Stimulated activated CD4-positive, alpha-beta T cell treated with anti-CD3 and anti-CD28 coated beads, Interleukin-4, amount 100 ng/mL, for 48 hours (primary cell): ENCODE data around the gene COG2.
"Not testable (repeated sequence)": the region's sequence is repeated elsewhere in the genome, so short reads cannot be mapped to it uniquely, and the experiment has no call there.

ENCODE experiments used
- DNase-seq, 2 donors: peaks; one replicate each; pipeline ENCODE4 v3.0.0-alpha.2; 2020; ENCODE audit warnings: low read depth in 2 of 2

COG2 gene

DNA sequence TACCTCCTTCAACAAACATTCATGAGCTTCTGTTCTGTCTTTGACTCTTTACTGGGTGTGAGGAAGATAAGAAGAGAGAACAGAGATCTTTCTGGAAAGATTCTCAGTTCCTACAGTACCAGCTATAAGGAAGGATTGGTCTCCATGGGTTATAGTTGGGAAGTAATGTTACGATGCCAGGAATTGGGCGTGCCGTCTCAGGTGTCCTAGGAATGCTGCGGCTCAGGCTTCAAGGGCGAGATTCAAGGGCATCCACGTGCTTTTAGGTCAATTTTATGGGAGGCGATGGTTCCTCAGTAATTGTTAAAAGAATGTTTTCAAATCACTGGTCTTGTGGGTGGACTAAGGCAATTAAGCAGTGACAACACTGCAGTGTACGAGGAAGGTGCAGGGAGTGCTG is 27.3 kb downstream of the COG2 start:
- no peak for DNase-seq

DNA sequence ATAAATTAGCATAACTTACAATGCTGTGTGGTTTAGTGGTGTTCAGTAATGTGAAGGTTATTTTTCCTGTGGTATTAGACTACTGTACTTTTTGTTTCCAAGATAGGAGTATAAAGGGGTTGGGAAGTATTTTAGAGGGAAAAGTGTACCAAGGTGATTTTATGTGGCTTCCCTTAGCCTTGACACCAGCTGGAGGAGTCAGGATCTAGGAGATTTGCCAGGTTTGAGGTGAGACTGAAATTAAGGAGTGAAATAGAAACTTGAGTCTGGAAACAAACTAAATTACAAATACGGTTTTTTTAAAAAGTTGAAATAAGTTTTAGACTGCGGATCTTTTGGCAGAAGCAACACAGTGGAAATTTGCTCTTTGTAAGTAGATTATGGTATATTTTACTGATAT is 32.3 kb downstream of the COG2 start:
- no peak for DNase-seq

DNA sequence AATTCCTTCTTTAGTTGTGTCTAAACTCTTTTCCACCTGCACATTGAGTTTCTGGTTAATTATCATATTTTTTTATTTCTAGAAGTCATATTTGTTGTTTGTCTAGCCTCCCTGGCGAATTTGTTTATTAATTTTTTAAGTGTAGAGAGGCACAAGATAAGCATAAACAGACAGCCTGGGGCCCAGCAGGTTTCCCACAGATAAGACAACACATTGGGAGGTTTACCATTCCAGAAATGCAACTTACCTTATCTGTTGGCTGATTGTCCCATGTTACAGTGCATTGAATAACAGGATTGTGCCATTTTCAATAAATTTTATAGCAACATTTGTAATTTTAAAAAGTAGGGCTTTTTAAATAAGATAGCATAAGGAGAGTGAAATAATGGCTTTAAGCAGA is 34.9 kb downstream of the COG2 start:
- DNase-seq: no peak

DNA sequence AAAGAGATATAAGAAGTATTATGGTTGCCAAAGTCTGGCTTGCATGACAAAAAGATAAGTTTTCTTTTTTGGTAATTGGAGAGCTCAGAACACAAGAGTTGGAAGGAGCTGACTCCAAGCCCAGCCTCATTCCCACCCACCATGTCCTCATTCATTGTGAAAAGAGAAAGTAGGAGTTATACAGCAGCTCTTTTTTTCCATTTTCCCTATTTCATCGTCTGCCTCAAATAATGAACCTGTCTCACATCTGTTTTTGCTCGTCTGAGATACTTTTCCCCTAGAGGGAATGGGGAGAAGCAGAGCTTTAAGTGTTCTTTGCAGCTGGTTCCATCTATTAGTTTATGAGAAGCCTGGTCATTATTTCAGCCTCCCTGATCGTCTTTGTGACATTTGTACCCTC is 36.9 kb downstream of the COG2 start:
- no peak for DNase-seq

DNA sequence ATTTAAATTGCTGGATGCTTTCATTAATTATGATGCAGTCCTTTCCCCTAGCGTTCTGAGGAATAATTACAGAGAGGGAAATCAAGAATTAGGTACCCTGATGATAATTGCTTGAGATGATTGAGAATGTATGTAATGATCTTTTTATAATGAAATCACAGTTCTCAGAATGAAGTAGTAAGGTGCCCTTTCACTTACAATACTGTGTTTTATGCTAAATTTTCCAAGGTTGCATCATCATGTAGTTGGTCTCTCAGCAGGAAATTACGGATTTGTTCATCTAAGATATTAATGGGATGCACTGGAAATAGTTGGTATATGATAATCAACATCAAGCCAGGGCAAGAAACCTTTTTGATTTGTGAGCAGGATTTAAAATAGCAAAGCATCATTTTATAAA is 37.5 kb downstream of the COG2 start:
- no peak for DNase-seq

DNA sequence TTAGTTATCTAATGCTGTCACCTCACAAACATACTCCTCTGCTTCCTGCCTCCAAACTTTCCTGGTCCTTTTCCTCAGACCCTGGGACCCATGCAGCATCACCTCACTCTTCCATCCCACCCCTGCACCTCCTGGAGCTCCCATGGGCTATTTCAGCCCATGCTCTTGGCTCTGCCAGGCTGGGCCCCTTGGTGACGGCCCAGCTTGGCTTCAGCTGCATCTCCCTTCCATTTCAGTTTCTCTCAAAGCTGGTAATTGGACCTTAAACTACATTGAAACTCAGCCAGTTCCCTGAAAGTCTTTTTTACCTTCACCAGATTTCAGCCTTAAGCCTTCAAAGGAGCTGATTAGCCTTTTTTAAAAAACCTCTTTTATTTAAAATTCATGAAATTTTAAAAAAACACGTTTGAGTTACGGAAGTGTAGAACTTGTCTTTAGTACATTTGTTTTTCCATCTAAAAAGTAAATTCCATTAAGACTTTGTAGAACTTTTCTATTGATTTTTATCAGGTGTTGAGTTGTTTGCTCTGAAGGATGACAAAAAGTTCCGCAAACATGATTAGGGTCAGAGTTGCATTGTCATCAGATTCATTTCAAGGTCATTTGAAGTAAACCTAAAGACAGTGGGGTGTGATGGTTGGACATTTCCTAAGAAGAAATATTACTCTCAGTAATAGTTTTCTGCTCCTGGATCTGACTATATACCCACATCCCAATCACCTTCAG is 38.2 kb downstream of the COG2 start:
- no peak for DNase-seq

DNA sequence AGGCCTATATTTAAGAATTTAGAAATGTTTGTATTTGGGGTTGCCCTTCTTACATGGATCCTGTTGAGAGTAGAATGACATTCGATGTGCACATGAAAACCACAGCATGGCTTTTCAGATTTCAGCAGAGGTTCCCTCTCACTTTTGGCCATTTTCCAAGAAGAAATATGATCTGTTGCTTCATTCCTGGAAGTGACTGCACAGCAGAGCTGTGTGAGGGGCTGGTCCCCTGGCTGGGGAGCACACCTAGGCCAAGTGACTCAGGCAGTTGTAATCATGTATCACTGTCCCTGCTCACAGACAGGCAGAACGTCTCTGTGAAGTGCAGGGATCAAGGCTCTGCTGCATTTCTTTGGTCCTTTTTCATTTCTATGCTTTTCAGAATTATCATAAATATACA is 39.3 kb downstream of the COG2 start:
- no peak for DNase-seq

DNA sequence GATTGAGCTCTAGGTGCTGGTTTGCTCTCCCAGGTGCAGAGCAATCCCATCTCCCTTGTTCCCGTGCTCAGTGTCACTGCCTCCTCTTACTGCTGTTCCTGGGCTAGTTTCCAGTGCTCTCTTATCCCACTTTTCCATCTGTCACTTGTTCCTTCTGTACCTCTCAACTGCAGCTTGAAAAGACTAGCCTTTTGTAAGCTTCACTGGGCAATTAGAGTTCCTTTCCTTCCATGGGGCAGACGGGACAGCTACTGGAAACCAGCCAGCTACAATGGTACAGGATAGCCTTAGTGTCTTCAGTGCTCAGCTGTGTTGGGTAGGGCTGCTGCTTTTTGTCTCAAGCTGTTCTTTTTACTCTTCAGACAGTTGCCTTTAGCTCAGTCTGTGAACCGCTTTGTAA is 40.0 kb downstream of the COG2 start:
- no peak for DNase-seq

DNA sequence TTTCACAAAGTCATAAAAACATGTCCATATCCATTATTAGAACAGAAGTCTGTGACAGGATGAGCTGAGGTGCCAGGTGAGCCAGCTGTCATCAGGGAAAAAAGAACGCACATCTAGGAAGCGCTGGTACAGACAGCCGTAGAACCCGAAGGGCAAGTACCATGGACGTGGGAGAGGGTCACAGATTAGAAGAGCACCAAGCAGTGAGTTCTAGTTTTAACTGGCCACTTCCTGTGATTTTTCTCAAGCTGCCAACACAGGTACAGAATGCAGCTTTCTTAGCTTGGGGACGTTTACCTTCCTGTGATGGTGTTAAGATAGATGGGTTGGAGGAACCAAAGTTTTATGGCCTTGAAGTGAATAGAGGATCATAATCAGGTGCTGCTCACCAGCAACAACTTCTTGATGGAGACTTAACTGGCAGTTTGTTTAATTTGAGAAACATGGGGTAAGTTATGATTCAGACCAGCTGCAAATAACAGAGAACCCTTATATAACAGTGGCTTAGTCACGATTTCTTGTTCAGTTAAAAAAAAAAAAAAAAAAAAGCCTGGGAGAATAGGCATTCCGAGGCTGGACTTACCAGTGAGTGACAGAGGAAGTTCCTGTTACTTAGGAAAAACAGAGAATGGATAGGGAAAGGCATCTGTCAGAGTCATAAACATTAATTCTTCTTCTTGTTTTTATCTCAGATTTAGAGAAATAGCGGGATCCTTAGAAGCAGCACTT is 40.8 kb downstream of the COG2 start:
- DNase-seq: no peak

DNA sequence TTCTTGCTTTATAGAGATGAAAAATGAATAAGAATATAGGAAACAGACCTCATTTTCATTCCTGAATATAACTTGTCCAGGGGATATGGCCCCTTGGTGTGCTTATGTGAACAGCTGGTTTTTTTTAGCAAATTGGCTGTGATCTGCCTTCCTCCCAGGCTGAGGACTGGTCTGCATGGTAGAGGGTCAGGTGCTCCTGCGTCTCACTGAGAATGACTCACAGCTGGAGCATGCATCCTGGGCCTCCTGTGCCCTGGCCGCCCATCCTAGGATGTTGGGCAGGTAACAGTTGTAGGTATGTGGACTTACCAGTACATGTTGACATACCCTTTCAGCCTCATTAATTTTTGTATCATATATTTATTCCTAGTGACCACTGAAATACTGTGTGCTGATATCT is 41.9 kb downstream of the COG2 start:
- DNase-seq: no peak

DNA sequence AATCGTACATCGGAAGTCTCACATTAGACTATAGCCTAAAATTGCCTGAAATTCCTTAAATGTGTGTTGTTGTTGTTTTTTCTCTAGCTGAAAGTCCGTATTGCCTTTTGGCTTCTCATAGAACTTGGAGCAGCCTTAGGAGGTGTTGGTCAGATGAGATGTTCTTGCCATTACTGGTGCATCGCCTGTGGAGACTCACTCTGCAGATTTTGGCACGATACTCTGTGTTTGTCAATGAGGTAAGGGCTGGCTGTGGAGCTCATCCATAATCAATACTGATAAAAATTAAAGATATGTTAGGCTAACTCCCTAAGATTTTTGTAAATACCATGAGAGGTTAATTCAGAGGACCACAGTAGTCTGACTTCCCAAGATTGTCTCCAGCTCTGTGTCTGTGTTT is 42.7 kb downstream of the COG2 start:
- DNase-seq: no peak

DNA sequence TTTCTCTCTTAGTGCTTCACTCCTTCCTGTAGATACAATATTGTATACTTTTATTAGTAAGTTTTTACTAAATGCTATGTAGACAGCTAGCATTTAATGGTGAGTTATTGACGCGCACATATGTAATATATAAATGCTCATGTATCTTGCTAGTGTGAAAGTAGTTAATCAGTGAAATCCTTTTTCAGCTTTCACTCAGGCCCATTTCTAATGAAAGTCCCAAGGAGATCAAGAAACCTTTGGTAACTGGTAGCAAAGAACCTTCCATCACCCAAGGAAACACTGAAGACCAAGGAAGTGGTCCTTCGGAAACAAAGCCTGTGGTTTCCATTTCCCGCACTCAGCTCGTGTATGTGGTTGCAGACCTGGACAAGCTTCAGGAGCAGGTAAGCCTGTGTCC is 44.5 kb downstream of the COG2 start:
- DNase-seq: no peak

DNA sequence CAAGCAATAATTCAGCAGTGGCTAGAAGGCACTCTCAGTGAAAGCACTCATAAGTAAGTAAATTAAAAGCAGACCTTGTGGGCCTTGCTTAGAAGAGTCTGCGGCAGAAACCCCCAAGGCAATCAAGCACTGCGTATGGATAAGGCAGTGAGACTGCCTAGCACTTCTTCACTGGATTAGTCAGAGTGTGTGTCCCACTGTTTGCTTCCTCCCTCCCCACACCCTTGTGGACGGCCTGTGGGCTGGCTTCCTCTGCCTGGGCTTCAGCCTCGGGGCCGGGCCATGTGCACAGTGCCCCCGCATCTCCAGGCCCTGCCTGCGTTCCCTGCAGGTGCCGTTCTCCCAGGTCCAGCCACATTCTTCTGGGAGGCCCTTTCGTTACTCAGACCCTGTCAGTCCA is 47.8 kb downstream of the COG2 start:
- no peak for DNase-seq

DNA sequence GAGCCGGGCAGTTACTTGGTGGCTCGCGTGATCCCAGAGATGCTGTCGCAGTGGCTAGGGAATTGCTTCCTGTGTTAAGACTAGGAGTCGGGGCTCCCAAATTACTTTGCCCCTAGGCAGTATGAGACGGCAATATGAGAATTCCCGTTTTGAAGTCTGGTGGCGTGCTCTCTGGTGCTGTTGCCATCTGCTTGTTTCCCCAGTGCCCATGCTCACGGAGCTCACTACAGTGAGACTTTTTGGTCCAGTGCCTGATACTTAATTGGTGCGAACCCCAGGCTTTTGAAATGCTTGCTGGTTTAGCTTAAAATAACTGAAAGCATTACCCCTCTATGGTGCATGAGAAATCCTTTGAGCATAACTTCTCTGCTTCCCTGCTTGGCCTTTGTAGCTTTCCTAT is 49.3 kb downstream of the COG2 start:
- no peak for DNase-seq

DNA sequence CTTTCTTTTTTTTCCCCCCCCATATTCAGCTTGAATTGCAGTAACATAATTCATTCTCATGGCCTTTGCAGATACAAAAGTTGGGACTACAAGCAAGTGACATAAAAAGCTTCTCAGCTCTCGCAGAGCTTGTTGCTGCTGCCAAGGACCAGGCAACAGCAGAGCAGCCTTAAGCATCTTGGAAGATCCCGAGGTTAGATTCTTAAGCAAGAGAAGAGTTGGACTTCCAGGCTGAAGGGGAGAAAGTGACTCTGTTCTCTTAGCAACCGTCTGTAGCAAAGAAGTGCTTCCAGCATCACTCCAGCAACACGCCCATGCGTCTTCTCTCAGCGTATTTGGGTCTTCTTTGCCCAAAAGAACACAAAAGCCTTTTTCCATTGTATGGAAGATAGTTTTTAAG is 50.9 kb downstream of the COG2 start:
- no peak for DNase-seq

DNA sequence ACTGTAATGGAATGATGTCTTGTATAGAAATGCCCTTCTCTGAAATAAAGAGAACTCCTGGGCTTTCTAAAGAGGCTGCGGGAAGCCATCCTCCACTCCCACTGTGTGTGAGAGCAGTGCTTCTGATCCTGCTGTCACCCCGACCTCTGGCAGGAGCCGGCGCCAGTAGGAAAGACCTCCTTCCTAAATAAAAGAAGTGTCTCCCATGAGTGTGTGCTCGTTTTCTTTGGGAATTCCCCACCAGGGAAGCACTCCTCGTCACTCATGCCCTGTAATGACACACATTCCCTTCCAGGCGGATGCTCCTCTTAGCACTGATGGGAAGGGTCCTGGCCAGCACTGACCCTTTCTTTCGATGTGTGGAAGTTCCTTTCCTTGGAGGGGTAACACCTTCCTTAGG is 51.5 kb downstream of the COG2 start:
- no peak for DNase-seq

DNA sequence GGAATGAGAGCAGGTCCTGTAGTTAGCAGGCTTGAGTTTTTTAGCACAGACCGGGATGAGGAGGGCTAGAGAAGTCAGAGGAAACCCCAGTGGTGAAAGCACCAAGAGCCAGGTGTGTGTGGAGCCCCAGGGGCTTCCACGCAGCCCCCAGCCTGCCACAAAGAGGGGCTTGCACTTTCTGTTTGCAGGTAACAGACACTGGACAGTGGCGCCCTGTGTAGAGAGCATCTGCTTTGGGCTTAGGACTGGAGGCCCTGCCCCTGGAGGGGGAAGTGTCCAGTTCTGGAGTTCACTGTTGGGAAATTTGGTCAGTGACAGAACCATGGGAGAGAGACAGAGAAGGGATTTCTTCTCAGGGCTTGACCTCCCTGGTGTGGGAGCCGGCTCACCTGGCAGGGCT is 52.2 kb downstream of the COG2 start:
- no peak for DNase-seq

DNA sequence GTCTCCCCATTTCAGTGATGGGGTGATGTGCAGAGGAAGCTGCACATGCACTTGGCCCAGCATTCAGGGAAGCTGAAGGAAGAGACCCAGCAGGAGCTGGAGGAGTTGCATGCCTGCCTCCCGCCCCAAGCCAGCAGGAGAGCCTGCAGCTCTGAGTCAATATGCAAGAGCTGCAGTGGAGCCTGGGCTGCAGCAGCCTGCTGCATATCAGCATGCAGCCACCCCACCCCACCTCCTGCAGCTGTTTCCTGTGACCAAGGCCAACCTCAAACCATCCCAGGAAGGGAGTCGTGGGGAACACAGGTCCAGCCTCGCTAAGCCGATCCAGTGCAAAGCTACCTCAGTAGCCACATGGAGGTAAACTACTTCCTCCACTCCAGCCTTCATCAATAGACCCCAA is 52.7 kb downstream of the COG2 start:
- no peak for DNase-seq

DNA sequence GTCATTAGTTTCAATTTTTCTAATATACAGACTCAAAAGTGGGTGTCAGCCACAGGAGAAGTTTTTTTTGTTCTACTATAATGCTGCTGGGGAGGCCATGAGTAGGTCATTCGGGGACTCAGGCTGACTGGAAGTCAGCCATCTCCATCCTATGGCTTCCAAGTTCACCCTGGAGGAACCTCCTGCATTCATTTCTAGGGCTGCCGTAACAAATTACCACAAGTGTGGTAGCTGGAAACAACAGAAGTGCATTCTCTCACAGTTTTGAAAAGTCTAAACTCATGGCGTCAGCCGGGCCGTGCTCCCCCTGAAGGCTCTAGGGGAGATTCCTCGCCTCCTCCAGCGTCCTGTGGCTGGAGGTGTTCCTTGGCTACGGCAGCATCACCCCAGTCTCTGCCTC is 53.9 kb downstream of the COG2 start:
- no peak for DNase-seq

DNA sequence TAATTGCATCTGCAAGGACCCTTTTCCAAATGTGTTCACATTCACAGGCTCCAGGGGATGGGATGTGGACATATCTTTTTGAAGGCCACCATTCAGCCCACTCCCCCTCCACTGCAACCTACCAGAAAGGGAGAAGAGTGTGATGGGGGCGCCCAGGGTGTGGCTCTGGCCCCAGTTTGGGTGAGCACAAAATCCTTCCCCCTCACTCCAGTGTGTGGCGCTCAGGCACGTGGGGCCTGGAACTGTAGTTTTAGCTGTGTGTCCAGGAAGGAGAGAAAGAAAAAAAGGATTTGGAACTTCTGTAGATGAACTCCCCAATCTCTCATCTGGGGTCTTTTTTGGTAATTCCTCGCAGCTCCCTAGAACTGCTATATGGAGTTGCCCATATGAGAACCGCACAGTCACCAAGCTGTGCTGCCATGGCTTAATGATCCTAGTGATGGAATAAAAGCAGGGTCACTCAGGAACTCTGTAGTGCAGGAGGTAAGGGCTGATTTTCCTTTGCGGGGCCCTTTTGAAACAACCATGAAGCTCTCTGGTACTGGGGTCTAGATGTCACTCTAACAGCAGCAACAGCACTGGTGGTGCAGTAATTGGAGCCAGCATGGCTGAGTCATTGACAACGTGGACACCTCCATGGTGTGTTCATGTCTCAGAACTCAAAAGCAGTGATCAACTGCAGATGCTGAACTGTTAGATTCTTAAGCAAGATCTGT is 54.6 kb downstream of the COG2 start:
- no peak for DNase-seq

DNA sequence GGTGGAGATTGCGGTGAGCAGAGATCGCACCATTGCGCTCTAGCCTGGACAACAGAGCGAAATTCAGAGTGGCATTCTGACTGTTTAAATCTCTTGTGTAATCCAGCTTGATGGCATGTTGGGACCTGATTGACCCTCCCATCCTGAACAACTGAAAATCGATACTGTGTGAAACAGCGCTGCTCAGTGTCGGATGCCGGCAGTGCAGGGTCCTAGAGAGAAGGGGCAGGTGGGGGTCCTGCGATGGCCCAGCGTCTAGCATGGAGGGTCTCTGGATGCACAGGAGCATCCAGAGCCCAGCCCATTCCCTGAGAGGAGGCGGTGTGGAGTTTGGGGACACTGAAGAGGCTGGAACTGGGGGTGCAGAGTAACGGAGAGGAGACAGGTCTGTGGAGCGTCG is 55.8 kb downstream of the COG2 start:
- no peak for DNase-seq

DNA sequence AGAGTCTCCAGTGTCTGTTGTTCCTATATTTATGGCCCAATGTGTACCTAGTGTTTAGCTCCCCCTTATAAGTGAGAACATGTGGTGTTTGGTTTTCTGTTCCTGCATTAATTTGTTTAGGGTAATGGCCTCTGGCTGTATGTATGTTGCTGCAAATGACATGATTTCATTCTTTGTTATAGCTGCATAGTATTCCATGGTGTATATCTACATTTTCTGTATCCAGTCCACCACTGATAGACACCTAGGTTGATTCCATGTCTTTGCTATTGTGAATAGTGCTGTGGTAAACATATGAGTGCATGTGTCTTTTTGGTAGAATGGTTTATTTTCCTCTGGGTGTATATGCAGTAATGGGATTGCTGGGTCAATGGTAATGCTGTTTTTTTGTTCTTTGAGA is 56.7 kb downstream of the COG2 start:
- not testable (repeated sequence) for DNase-seq

DNA sequence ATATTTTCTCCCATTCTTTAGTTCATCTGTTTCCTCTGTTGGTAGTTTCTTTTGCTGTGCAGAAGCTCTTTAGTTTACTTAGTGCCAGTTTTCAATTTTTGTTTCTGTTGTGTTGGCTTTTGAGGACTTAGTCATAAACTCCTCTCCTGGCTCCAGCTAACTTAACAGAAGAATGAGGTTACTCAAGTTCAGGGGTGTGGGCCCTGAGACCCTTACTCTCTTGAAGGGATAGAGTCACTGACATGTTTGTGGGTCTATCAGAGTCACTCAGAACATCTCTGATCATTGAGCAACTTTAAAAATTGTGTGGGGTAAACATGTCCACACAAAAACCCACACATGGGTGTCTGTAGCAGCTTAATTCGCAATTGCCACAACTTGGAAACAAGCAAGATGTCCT is 57.4 kb downstream of the COG2 start:
- DNase-seq: no peak
